MCF 10A (cell line): ENCODE data around the gene TEX101. TPM values are rescaled to one million over a fixed set of nuclear protein-coding genes. Genes with fewer than 3 reads are reported as not detected.

Source experiments
- BruUV-seq: library from RNA; stranded (reverse); fragments of 400-500 nt; replicated peaks from 2 replicates; lab custom pipeline; 2021; lab: Mats Ljungman, UMichigan
- CTCF ChIA-PET: fragments of 300-600 bp; sonication (Branson Sonifier 250); formaldehyde crosslinking; extraction: SDS; loops from one replicate; lab custom pipeline; 2021; ENCODE audit warnings: antibody characterized with exemption, inconsistent platforms; lab: Yijun Ruan, JAX
- POLR2A ChIA-PET: fragments of 300-600, 350-650 bp; sonication (Branson Sonifier 250); formaldehyde crosslinking; extraction: SDS; loops from one replicate; lab custom pipeline; 2020; ENCODE audit warnings: antibody characterized with exemption, inconsistent platforms; lab: Yijun Ruan, JAX
- DNase-seq: peaks from one replicate; pipeline ENCODE4 v3.0.0-alpha.2; 2018; ENCODE audit not compliant: unreplicated experiment
- H3K27ac Mint-ChIP-seq: one replicate; pipeline ENCODE4 v1.8.0; 2022; ENCODE audit warnings: mild to moderate bottlenecking, low read depth, mixed read lengths; ENCODE audit not compliant: unreplicated experiment
- H3K27me3 Mint-ChIP-seq: one replicate; pipeline ENCODE4 v1.8.0; 2022; ENCODE audit warnings: mixed read lengths; ENCODE audit not compliant: insufficient read depth, unreplicated experiment
- H3K36me3 Mint-ChIP-seq: one replicate; pipeline ENCODE4 v1.8.0; 2022; ENCODE audit warnings: mild to moderate bottlenecking, moderate library complexity, mixed read lengths; ENCODE audit not compliant: insufficient read depth, unreplicated experiment
- H3K4me1 Mint-ChIP-seq: one replicate; pipeline ENCODE4 v1.8.0; 2022; ENCODE audit warnings: mixed read lengths; ENCODE audit not compliant: insufficient read depth, unreplicated experiment
- H3K4me3 Mint-ChIP-seq: one replicate; pipeline ENCODE4 v1.8.0; 2022; ENCODE audit warnings: mild to moderate bottlenecking, moderate library complexity, mixed read lengths; ENCODE audit not compliant: unreplicated experiment
- H3K9me3 Mint-ChIP-seq: one replicate; pipeline ENCODE4 v1.8.0; 2022; ENCODE audit warnings: mixed read lengths; ENCODE audit not compliant: unreplicated experiment
- CTCF ChIP-seq: fragments of 200-600 bp; IDR thresholded peaks from one replicate; pipeline ENCODE4 v1.8.0; 2022; ENCODE audit warnings: antibody characterized with exemption, mild to moderate bottlenecking; ENCODE audit not compliant: unreplicated experiment
- intact Hi-C: fragments of 100-400 bp; cut with micrococcal nuclease; formaldehyde crosslinking; loops from 2 replicates; pipeline ENCODE4 v1.14.1; 2022
- total RNA-seq: library from RNA; stranded (reverse); gene quantifications from 2 replicates; pipeline ENCODE4 v1.2.3, GENCODE V29; 2022

The TEX101 gene
- total RNA-seq, 1 experiment from 2014 or later: not detected

GRCh38 chr19:43423779-43424178 is 9.1 kb downstream of the TEX101 start:
- POLR2A ChIA-PET: no interaction called here
- no peaks in the 10 kb centered on the region for H3K9me3 Mint-ChIP-seq

GRCh38 chr19:43425567-43426392 is 11.1 kb downstream of the TEX101 start:
- peak; percentile 40 for TF ChIP-seq CTCF
- no TSS peak for BruUV-seq
- Mint-ChIP-seq H3K4me1 (peaks cover 17% of the 10 kb centered on the region), H3K9me3 (no peaks in the 10 kb centered on the region), H3K36me3 (no peaks in the 10 kb centered on the region), H3K27ac (peak overlapping the region; percentile 50), H3K4me3 (no peak overlapping the region), H3K27me3 (no peaks in the 10 kb centered on the region)
- DNase-seq: peak; percentile 56
- POLR2A ChIA-PET: interaction anchor here (1.2 kb wide), 2 partner anchors 17 to 31 kb away, joined by 3 read pairs; no protein-coding TSS in a partner anchor
- CTCF ChIA-PET: interaction anchor here (0.6 to 2.7 kb wide), 32 partner anchors 9 to 1010 kb away, joined by 3 to 19 read pairs (median 4); no protein-coding TSS in a partner anchor
- intact Hi-C loops: loop anchor here (5.0 to 10.0 kb wide), 3 partner anchors 153 to 321 kb away; no protein-coding TSS in a partner anchor

More at GRCh38 chr19:43423779-43424178, 9.1 kb downstream of the TEX101 start:
- intact Hi-C loops: loop anchor here (10.0 kb wide), 1 partner anchor 319 kb away; no protein-coding TSS in a partner anchor
- no TSS peak for BruUV-seq
- Mint-ChIP-seq H3K36me3 (no peaks in the 10 kb centered on the region), H3K27ac (no peak overlapping the region), H3K27me3 (no peaks in the 10 kb centered on the region), H3K4me1 (peaks cover 17% of the 10 kb centered on the region), H3K4me3 (no peak overlapping the region)
- CTCF ChIA-PET: interaction anchor here (0.7 to 3.3 kb wide), 4 partner anchors 8 to 213 kb away, joined by 3 to 19 read pairs (median 8); no protein-coding TSS in a partner anchor
- TF ChIP-seq CTCF: no peak
- DNase-seq: no peak

- ChIA-PET CTCF (interaction anchor here (0.7 to 2.2 kb wide), 2 partner anchors 90 to 223 kb away, joined by 3 to 6 read pairs; no protein-coding TSS in a partner anchor), POLR2A (no interaction called here)
- no peak overlapping the region for H3K4me3 Mint-ChIP-seq
- no peak for TF ChIP-seq CTCF
- H3K27me3 Mint-ChIP-seq: no peaks in the 10 kb centered on the region
- DNase-seq: no peak
- H3K4me1 Mint-ChIP-seq: peaks cover 17% of the 10 kb centered on the region
- no peak overlapping the region for H3K27ac Mint-ChIP-seq
- BruUV-seq: no TSS peak
- no peaks in the 10 kb centered on the region for H3K36me3 Mint-ChIP-seq
- intact Hi-C loops: loop anchor here (5.0 to 10.0 kb wide), 3 partner anchors 157 to 325 kb away; no protein-coding TSS in a partner anchor
- no peaks in the 10 kb centered on the region for H3K9me3 Mint-ChIP-seq
These were observed 14.7 kb downstream of the TEX101 start for GRCh38 chr19:43429395-43429794.

- no TSS peak for BruUV-seq
- Mint-ChIP-seq H3K9me3 (no peaks in the 10 kb centered on the region), H3K4me1 (peaks cover 12% of the 10 kb centered on the region), H3K27me3 (no peaks in the 10 kb centered on the region), H3K36me3 (no peaks in the 10 kb centered on the region), H3K4me3 (no peak overlapping the region), H3K27ac (no peak overlapping the region)
- DNase-seq: no peak
- CTCF ChIA-PET: interaction anchor here (0.7 to 1.5 kb wide), 3 partner anchors 17 to 253 kb away, joined by 3 read pairs; no protein-coding TSS in a partner anchor
- intact Hi-C loops: no loop called here
- POLR2A ChIA-PET: no interaction called here
- peak; percentile 9 for TF ChIP-seq CTCF
These were observed 15.5 kb downstream of the TEX101 start for GRCh38 chr19:43430142-43430710.
